Activated CD4-positive, CD25-positive, alpha-beta regulatory T cell treated with anti-CD3 and anti-CD28 coated beads, Interleukin-2, amount 50 U/mL, for 24 hours (primary cell): ENCODE results near the gene IFNK.
"Not testable (repeated sequence)": the region's sequence is repeated elsewhere in the genome, so short reads cannot be mapped to it uniquely, and the experiment has no call there.

ENCODE experiments used
- ATAC-seq, 2 donors: fragments of 150-1000 bp; cut with Tn5 transposase; one replicate each; pipeline ENCODE4 v1.10.0; 2021; ENCODE audit warnings: mild to moderate bottlenecking in 1 of 2, moderate library complexity in 1 of 2

IFNK gene, protein sequence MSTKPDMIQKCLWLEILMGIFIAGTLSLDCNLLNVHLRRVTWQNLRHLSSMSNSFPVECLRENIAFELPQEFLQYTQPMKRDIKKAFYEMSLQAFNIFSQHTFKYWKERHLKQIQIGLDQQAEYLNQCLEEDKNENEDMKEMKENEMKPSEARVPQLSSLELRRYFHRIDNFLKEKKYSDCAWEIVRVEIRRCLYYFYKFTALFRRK

GRCh38 chr9:27524236-27524635, at the start of gene IFNK:
IFNK (plus strand) TSS chr9:27524290; CDS start chr9:27524337, 47 bp downstream.
- no peak for ATAC-seq

- ATAC-seq = no peak
These were observed 49.8 kb upstream of the IFNK start for GRCh38 chr9:27474305-27474704.

- no peak for ATAC-seq
These were observed 49.0 kb upstream of the IFNK start for GRCh38 chr9:27475057-27475595.

DNA sequence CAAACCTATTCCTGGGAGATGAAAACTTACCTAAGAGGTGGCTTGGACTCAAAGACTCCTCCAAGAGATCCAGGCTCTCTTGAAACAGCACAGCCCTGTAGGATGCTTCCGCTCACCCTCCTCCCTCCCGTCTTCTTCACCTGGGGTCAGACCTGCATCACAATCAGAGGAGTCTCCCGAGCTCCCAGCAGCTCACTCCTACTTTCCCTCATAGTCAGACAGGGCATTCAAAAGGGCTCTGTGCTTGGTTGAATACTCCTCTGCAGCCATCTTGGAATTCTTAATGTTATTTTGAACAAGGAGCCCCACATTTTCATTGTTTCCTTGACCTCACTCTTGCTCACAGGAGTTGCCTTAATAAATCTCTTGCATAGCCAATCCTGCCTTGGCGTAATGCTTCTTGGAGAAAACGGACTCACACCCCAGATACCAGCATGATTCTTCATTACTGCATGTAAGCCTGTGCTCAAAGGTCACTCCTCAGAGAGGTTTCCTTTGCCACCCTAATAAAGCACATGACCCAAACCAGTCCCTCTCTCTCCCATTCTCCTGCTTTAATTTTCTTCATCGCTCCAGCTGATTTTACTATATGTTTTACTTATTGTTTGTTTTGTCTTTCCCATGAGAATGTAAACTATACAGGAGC, 47.1 kb upstream of the IFNK start:
- no peak for ATAC-seq

DNA sequence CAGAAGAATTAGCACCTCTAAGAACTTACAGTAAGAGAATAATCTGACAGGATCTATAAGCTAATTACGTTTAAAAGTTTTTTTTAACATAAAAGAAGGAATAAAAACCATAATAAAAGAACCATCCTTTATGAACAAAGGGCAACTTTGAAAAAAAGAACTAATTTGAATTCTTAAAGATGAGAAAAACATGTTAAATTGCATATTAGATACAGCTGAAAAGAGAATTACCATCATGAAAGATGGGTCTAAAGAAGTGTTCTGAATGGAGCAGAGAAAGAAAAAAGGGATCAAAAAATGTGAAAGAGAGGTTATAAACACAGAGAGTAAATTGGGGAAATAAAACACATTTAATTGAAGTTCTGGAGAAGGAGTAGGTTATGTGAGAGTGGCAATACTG, 45.8 kb upstream of the IFNK start:
- ATAC-seq = no peak

DNA sequence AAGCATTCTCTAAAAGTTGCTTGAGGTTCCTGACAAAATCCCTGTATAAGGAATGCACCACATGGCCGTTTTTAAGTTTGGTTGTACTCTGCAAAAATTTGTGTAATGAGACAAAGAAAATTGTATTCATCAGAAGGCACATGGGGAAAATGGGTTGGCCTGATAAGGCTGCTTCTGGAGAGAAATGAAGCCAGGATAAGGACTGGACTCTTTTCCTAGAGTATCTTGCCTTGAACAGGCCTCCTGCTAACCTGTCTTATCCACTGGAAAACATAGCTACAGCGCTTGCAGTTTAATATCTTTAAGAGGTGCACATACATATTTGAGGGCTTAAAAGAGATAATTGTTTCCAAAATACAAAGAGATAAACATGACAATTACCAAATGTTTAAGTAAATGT, 41.4 kb upstream of the IFNK start:
- no peak for ATAC-seq

- ATAC-seq = no peak
These were observed 40.5 kb upstream of the IFNK start for GRCh38 chr9:27483576-27483975.

DNA sequence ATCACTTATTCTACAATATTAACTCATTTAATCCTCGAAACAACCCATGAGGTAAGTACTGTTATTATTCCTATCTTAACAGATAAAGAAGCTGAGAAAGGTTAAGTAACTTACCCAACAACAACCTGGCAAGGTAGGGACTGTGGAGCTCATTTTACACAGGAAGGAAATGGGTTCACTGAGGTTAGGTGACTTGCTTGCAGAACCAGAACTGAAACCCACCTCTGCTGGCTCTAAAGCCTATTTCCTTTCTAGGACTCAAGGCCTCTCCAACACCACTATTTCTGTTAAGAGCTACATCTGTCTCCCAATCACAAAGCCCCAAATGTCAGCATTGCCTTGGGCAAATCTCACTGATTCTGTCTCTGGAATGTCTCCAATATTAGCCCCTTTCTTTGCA, 38.9 kb upstream of the IFNK start:
- peak in 1 of 2 donors; percentile 13 for ATAC-seq

GRCh38 chr9:27487128-27487640, 36.9 kb upstream of the IFNK start:
- no peak for ATAC-seq

GRCh38 chr9:27487927-27488326, 36.2 kb upstream of the IFNK start:
- ATAC-seq = no peak

DNA sequence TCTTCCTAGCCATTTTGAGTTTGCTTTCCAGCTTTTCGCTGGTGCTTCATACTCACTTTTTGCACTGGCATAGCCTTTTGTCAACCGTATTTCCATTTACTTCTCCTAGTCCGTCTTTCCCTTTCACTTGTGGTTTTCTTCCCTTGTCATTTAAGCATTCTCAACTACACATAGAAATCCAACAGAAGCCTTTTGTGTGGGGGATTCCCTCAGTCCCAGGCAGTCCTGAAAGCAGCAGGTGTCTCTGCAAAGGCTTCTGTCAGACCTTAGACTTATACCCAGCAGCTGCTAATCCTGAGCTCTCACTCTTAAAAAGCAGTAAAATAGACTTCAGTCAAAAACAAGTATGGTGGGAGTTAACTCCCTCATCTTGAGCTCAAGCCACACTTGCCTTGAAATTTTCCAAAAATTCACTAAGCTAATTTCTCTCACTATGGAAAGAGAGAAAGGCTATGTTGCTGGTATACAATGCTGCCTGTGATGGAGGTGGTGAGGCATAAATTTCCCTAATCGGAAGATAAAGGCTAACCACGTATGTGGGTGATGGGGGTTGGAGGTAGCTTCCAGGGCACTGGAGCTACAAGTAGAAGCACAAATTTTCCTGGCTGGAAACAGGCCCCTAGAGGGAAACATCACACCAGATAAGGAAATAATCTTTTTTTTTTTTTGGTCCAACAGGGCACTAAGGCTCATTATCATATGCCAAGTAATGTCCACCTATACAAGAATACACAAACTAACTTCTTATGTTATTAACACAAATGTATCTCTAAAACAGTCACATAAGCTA, 34.8 kb upstream of the IFNK start:
- no peak for ATAC-seq

DNA sequence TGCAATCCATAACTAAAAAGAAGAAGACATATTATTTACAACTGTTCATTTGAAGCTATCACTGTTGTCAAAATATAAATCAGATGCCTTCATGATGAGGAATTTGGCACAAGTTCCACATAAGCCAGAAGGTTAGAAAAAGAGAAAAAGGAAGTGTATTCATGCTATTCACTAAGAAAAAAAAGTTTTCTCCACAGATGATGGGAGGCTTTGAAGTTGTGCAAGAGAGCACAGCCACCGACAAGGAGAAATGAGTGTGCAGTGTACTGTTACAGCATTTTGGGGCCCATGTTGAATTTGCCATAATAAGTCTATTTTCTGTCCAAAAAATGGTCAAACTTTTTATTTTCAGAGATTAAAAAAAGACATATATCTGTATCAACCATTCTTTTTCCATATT, 32.9 kb upstream of the IFNK start:
- no peak for ATAC-seq

GRCh38 chr9:27495480-27496134, 28.5 kb upstream of the IFNK start:
- no peak for ATAC-seq

GRCh38 chr9:27496135-27496504, 28.0 kb upstream of the IFNK start:
- no peak for ATAC-seq

DNA sequence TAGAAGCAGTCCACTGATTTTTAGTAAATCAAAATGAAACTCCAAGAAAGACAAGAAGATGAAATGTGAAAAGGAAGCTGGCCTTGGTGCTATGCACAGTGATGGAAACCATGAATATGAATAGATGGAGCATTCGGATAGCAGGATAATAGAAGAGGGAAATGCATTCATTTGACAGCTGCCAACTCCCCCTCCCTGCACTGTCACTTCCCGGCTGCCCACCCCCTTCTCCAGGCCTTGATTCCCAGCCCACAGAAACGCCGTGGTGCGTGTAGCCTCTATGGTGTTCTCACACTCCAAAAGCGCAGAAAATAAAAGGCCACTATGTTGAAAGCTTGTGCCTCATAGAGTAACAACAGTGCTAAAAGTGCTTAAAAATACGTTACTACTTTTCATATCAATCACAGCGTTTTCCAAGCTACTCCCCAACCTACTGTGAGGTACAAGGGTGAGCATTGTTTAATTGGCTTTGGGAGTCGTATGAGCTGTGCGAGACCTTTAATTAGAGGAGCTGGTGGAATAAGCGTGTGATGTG, 26.1 kb upstream of the IFNK start:
- no peak for ATAC-seq

DNA sequence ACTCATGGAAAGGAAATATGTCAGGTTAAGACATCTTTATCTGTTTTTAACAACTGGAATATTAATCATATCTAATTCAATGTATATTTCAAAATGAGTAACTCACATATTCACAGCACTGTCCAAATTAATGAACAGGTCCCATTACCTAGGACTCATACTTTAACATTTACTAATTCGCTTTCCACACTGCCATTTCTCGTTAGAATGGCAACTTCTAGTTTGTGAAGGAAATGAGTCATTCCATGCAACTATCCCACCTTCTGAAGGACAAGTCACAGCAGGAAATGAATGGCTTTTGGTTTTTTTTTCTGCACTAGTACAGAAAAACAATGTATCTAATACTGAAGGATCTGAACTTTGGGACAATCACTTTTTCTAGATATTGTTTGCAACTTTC, 24.6 kb upstream of the IFNK start:
- peak; percentile 33 to 41 for ATAC-seq

GRCh38 chr9:27500902-27501301, 23.2 kb upstream of the IFNK start:
- not testable (repeated sequence) for ATAC-seq

GRCh38 chr9:27503623-27504022, 20.5 kb upstream of the IFNK start:
- ATAC-seq = no peak

- ATAC-seq = no peak
These were observed 19.8 kb upstream of the IFNK start for GRCh38 chr9:27504259-27504658.

DNA sequence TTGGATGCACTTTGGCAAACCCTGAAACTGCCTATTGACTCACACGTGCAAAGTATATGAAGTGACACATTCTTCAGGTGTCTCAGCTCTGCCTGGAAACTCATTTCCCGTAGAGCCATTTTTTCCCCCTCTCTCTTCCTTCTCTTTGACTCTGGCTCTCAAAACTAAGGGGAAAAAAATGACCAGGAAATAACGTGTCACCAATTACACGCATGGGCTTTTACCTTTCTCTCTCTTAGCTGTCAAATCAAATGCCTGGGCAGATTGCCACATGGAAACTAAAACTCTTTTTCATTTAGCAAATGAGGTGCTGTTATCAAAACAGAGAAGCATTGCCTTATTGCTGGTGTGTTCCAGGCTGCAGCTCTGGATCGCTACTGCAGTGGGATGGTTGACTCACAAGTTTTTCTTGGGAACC, 18.3 kb upstream of the IFNK start:
- ATAC-seq = no peak

GRCh38 chr9:27506981-27507380, 17.1 kb upstream of the IFNK start:
- ATAC-seq = no peak

DNA sequence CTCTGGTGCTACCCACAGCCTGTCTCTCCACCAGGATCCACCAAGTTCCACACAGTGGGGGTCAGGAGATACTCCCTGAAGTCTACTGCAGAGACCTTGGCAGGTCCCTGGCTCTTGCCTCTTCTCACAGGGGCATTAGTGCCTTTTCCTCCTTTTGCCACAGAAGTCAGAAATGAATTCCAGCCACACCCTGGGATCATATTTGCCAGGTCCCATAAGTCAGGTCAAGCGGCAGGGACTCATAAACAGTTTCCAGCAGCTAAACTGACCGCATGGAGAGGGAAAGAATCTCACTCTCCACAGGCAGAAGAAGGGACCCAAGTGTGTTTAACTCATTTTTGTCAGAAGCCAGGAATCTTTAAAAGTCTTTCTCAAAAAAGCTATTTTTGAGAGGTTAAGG, 13.3 kb upstream of the IFNK start:
- ATAC-seq = no peak

DNA sequence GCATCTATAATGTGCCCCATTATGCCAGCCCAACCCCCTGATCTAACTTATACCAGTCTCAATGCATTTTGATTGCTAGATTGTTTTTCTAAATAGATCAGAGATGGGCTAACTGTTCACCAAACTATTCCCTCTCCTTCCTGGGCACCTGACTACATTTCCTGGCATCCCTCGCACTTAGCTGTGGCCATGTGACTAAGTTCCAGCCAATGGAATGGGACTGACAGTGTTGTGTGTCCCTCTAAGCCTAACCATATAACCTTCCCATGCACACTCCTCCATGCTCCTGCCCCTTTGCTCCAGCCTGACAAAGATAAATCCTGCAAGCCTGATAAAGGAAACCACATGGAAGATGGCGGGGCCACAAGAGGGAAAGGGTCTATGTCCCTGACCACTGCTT, 12.3 kb upstream of the IFNK start:
- ATAC-seq = no peak
